NCI-H446 treated with DMSO at 0.1 percent for 48 hours (cell line): ENCODE data around the gene URAD.

Experiments
- DNase-seq: peaks from one replicate; lab custom pipeline; 2025; lab: John Stamatoyannopoulos, UW

Gene URAD

GRCh38 chr13:27997904-27998522, 9.5 kb upstream of the URAD start:
- DNase-seq = no peak

- no peak for DNase-seq
Measured at GRCh38 chr13:27991881-27992280, 3.4 kb upstream of the URAD start.

- no peak for DNase-seq
Measured at GRCh38 chr13:27985600-27985999, 2.9 kb downstream of the URAD start.

- no peak for DNase-seq
Measured at GRCh38 chr13:27982361-27982760, 6.1 kb downstream of the URAD start.

GRCh38 chr13:27981006-27981708, 7.3 kb downstream of the URAD start:
- DNase-seq = no peak

- DNase-seq = no peak
Measured at GRCh38 chr13:27980280-27980998, 8.1 kb downstream of the URAD start.

GRCh38 chr13:27979765-27980279, 8.7 kb downstream of the URAD start:
- no peak for DNase-seq

- no peak for DNase-seq
Measured at GRCh38 chr13:27979001-27979643, 9.4 kb downstream of the URAD start.

- no peak for DNase-seq
Measured at GRCh38 chr13:27978301-27978968, 10.1 kb downstream of the URAD start.

- no peak for DNase-seq
Measured at GRCh38 chr13:27977476-27978300, 10.8 kb downstream of the URAD start.

GRCh38 chr13:27976362-27977091, 12.0 kb downstream of the URAD start:
- DNase-seq = no peak

GRCh38 chr13:27975564-27976361, 12.7 kb downstream of the URAD start:
- DNase-seq = no peak

GRCh38 chr13:27973961-27974662, 14.4 kb downstream of the URAD start:
- DNase-seq = no peak

GRCh38 chr13:27973291-27973690, 15.2 kb downstream of the URAD start:
- no peak for DNase-seq

GRCh38 chr13:27972478-27972820, 16.0 kb downstream of the URAD start:
- no peak for DNase-seq

GRCh38 chr13:27971776-27972477, 16.6 kb downstream of the URAD start:
- DNase-seq = no peak

GRCh38 chr13:27971236-27971645, 17.3 kb downstream of the URAD start:
- no peak for DNase-seq
